Body of pancreas (tissue), 4 donors: ENCODE measurements around the gene SLC6A7.

Source experiments
- CTCF ChIP-seq, 7 experiments: fragments of 450-650 bp in 4 of 7; fragments of 200-600 bp in 3 of 7; sonication (generic) in 3 of 7; IDR thresholded peaks; one replicate each; pipeline ENCODE4 v1.5.1; 2016 to 2019; ENCODE audit warnings: antibody characterized with exemption in 7 of 7
- POLR2A ChIP-seq, 3 donors: fragments of 450-650 bp; IDR thresholded peaks; one replicate each; pipeline ENCODE4 v1.6.1; 2016; ENCODE audit warnings: antibody characterized with exemption in 3 of 3, mild to moderate bottlenecking in 2 of 3

GRCh38 chr5:150183436-150183835 lies 6.4 kb upstream of the SLC6A7 start:
- TF ChIP-seq POLR2A (IDR thresholded peaks at IDR 0.05): no peak
- no peak for TF ChIP-seq CTCF (IDR thresholded peaks at IDR 0.05)
